Peyer's patch (tissue), 4 donors: ENCODE results near the gene CUL2. TPM values are rescaled to one million over a fixed set of nuclear protein-coding genes. Genes with fewer than 3 reads are reported as not detected.

Experiments used
- DNase-seq, 3 donors: peaks; one replicate each; pipeline ENCODE4 v3.0.0-alpha.2; 2017 to 2019
- H3K27ac ChIP-seq, 4 donors: fragments of 200-600 bp; sonication (generic); one replicate each; pipeline ENCODE4 v1.5.1; 2016 to 2019
- H3K27me3 ChIP-seq, 2 donors: fragments of 200-600 bp; sonication (generic); one replicate each; pipeline ENCODE4 v1.5.1; 2019
- H3K36me3 ChIP-seq, 3 donors: fragments of 200-600 bp; sonication (generic); one replicate each; pipeline ENCODE4 v1.5.1; 2016 to 2019
- H3K4me1 ChIP-seq, 4 donors: fragments of 200-600 bp; sonication (generic); one replicate each; pipeline ENCODE4 v1.5.1; 2016 to 2019
- H3K4me3 ChIP-seq, 4 donors: fragments of 200-600 bp; sonication (generic); 1 replicate in 3 of 4; 2 replicates in 1 of 4; pipeline ENCODE4 v1.5.1; 2016 to 2019; ENCODE audit warnings: mild to moderate bottlenecking in 1 of 4
- H3K9me3 ChIP-seq, 4 donors: fragments of 200-600 bp; sonication (generic); one replicate each; pipeline ENCODE4 v1.5.1; 2016 to 2019; ENCODE audit warnings: mild to moderate bottlenecking in 1 of 4
- POLR2A ChIP-seq, 2 donors: fragments of 450-650 bp; IDR thresholded peaks; one replicate each; pipeline ENCODE4 v1.5.1; 2017; ENCODE audit warnings: antibody characterized with exemption in 2 of 2, mild to moderate bottlenecking in 2 of 2, moderate library complexity in 2 of 2
- total RNA-seq, 4 donors: library from RNA; depleted of rRNA; stranded (reverse); fragments of >200 nt; gene quantifications; one replicate each; pipeline ENCODE4 v1.1.0, GENCODE V29; 2016
- TF ChIP-seq, protein P1 (sequence below), 6 experiments: fragments of 450-650 bp in 4 of 6; fragments of 200-600 bp in 2 of 6; sonication (generic) in 1 of 6; IDR thresholded peaks; one replicate each; pipeline ENCODE4 v1.5.1; 2017 to 2019; ENCODE audit warnings: antibody characterized with exemption in 6 of 6, mild to moderate bottlenecking in 3 of 6, moderate library complexity in 1 of 6

The CUL2 gene
- total RNA-seq, 4 donors from 2014 or later: 13.8 to 21.6 (median 17.7) TPM

GRCh38 chr10:34967335-34967880 is 122.7 kb downstream of the CUL2 start:
- Histone ChIP-seq H3K36me3 (no peaks in the 10 kb centered on the region), H3K4me3 (no peak overlapping the region), H3K27ac (no peak overlapping the region), H3K9me3 (no peaks in the 10 kb centered on the region), H3K4me1 (no peaks in the 10 kb centered on the region), H3K27me3 (no peaks in the 10 kb centered on the region)
- no peak for DNase-seq
- TF ChIP-seq POLR2A (IDR thresholded peaks at IDR 0.05): no peak
- TF ChIP-seq, protein P1, sequence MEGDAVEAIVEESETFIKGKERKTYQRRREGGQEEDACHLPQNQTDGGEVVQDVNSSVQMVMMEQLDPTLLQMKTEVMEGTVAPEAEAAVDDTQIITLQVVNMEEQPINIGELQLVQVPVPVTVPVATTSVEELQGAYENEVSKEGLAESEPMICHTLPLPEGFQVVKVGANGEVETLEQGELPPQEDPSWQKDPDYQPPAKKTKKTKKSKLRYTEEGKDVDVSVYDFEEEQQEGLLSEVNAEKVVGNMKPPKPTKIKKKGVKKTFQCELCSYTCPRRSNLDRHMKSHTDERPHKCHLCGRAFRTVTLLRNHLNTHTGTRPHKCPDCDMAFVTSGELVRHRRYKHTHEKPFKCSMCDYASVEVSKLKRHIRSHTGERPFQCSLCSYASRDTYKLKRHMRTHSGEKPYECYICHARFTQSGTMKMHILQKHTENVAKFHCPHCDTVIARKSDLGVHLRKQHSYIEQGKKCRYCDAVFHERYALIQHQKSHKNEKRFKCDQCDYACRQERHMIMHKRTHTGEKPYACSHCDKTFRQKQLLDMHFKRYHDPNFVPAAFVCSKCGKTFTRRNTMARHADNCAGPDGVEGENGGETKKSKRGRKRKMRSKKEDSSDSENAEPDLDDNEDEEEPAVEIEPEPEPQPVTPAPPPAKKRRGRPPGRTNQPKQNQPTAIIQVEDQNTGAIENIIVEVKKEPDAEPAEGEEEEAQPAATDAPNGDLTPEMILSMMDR (IDR thresholded peaks at IDR 0.05): no peak

- H3K4me1 ChIP-seq: no peaks in the 10 kb centered on the region
- H3K36me3 ChIP-seq: no peaks in the 10 kb centered on the region
- DNase-seq: no peak
- H3K27ac ChIP-seq: no peak overlapping the region
- H3K27me3 ChIP-seq: no peaks in the 10 kb centered on the region
- TF ChIP-seq POLR2A (IDR thresholded peaks at IDR 0.05): no peak
- TF ChIP-seq, protein P1 (IDR thresholded peaks at IDR 0.05): no peak
- H3K9me3 ChIP-seq: no peaks in the 10 kb centered on the region
- no peak overlapping the region for H3K4me3 ChIP-seq
Measured at GRCh38 chr10:34966451-34966850, 123.7 kb downstream of the CUL2 start.

- no peak for TF ChIP-seq POLR2A (IDR thresholded peaks at IDR 0.05)
- TF ChIP-seq, protein P1 (IDR thresholded peaks at IDR 0.05): no peak
- no peaks in the 10 kb centered on the region for H3K36me3 ChIP-seq
- no peaks in the 10 kb centered on the region for H3K4me1 ChIP-seq
- no peak overlapping the region for H3K27ac ChIP-seq
- DNase-seq: no peak
- H3K9me3 ChIP-seq: no peaks in the 10 kb centered on the region
- H3K4me3 ChIP-seq: no peak overlapping the region
- no peaks in the 10 kb centered on the region for H3K27me3 ChIP-seq
Measured at GRCh38 chr10:34966040-34966439, 124.1 kb downstream of the CUL2 start.

GRCh38 chr10:34964166-34964800 is 125.9 kb downstream of the CUL2 start:
- no peaks in the 10 kb centered on the region for H3K27me3 ChIP-seq
- H3K4me1 ChIP-seq: no peaks in the 10 kb centered on the region
- no peak for TF ChIP-seq POLR2A (IDR thresholded peaks at IDR 0.05)
- TF ChIP-seq, protein P1 (IDR thresholded peaks at IDR 0.05): no peak
- H3K4me3 ChIP-seq: no peak overlapping the region
- H3K36me3 ChIP-seq: no peaks in the 10 kb centered on the region
- no peak for DNase-seq
- no peak overlapping the region for H3K27ac ChIP-seq
- no peaks in the 10 kb centered on the region for H3K9me3 ChIP-seq

DNA sequence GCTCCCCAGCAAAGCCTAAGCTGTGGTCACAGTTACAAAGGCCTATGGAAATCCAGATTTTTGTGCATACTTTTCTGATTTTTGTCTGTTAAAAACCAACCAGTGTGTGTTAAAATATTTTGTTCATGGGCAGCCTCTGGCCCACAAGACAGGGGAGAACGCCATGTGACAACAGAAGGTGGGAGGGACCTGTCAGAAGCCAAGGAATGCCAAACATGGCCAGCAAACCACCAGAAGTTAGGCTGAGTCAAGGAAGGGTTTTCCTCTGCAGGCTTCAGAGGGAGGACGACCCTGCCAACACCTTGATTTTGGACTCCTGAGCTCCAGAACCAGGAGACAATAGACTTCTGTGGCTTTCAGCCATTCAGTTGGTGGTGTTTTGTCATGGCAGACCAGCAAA is 127.3 kb downstream of the CUL2 start:
- TF ChIP-seq, protein P1 (IDR thresholded peaks at IDR 0.05): no peak
- no peak for TF ChIP-seq POLR2A (IDR thresholded peaks at IDR 0.05)
- no peak for DNase-seq
- no peaks in the 10 kb centered on the region for H3K36me3 ChIP-seq

More for the DNA sequence above, 127.3 kb downstream of the CUL2 start:
- H3K27ac ChIP-seq: no peak overlapping the region
- no peaks in the 10 kb centered on the region for H3K4me1 ChIP-seq
- H3K9me3 ChIP-seq: no peaks in the 10 kb centered on the region
- no peak overlapping the region for H3K4me3 ChIP-seq
- H3K27me3 ChIP-seq: no peaks in the 10 kb centered on the region
